HFFc6 (cell line): ENCODE results near the gene BAIAP2L2. TPM values are rescaled to one million over a fixed set of nuclear protein-coding genes. Genes with fewer than 3 reads are reported as not detected.

Source experiments
- DNase-seq: peaks from one replicate; pipeline ENCODE4 v3.0.0-alpha.2; 2018
- H3K27ac Mint-ChIP-seq: 2 replicates; pipeline ENCODE4 v1.8.0; 2020; ENCODE audit warnings: mild to moderate bottlenecking, mixed read lengths
- H3K27me3 Mint-ChIP-seq: 2 replicates; pipeline ENCODE4 v1.8.0; 2021; ENCODE audit warnings: mild to moderate bottlenecking, moderate library complexity, mixed read lengths; ENCODE audit not compliant: insufficient read depth
- H3K36me3 Mint-ChIP-seq: 2 replicates; pipeline ENCODE4 v1.8.0; 2021; ENCODE audit warnings: low read depth, mixed read lengths
- H3K4me1 Mint-ChIP-seq: 2 replicates; pipeline ENCODE4 v1.8.0; 2020; ENCODE audit warnings: low read depth, mixed read lengths
- H3K4me3 Mint-ChIP-seq: 2 replicates; pipeline ENCODE4 v1.8.0; 2020; ENCODE audit warnings: mild to moderate bottlenecking, moderate library complexity, mixed read lengths
- H3K9me3 Mint-ChIP-seq: 2 replicates; pipeline ENCODE4 v1.8.0; 2020; ENCODE audit warnings: mild to moderate bottlenecking, mixed read lengths
- total RNA-seq, 6 experiments: library from RNA; stranded (reverse); fragmentation: NEBNext Ultra II Directional; extraction: Animal tissue kit (Norgen Biotek cat#: 25700); gene quantifications; 2 replicates in 1 of 6; 3 replicates in 5 of 6; pipeline ENCODE4 v1.2.3, GENCODE V29; 2021
- TF ChIP-seq, protein P1 (sequence below): fragments of 200-600 bp; sonication (generic); IDR thresholded peaks from 2 replicates; pipeline ENCODE4 v1.5.0; 2021; ENCODE audit warnings: antibody characterized with exemption, mild to moderate bottlenecking

Gene BAIAP2L2
- total RNA-seq, 6 experiments from 2014 or later: 0.08 TPM; not detected in 5

GRCh38 chr22:38062791-38063190 lies 47.7 kb downstream of the BAIAP2L2 start:
- Mint-ChIP-seq H3K9me3 (no peaks in the 10 kb centered on the region), H3K4me3 (no peak overlapping the region), H3K27ac (no peak overlapping the region), H3K4me1 (peaks cover 4% of the 10 kb centered on the region), H3K36me3 (no peaks in the 10 kb centered on the region), H3K27me3 (peaks cover 3% of the 10 kb centered on the region)
- TF ChIP-seq, protein P1, sequence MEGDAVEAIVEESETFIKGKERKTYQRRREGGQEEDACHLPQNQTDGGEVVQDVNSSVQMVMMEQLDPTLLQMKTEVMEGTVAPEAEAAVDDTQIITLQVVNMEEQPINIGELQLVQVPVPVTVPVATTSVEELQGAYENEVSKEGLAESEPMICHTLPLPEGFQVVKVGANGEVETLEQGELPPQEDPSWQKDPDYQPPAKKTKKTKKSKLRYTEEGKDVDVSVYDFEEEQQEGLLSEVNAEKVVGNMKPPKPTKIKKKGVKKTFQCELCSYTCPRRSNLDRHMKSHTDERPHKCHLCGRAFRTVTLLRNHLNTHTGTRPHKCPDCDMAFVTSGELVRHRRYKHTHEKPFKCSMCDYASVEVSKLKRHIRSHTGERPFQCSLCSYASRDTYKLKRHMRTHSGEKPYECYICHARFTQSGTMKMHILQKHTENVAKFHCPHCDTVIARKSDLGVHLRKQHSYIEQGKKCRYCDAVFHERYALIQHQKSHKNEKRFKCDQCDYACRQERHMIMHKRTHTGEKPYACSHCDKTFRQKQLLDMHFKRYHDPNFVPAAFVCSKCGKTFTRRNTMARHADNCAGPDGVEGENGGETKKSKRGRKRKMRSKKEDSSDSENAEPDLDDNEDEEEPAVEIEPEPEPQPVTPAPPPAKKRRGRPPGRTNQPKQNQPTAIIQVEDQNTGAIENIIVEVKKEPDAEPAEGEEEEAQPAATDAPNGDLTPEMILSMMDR: no peak
- DNase-seq: no peak

DNA sequence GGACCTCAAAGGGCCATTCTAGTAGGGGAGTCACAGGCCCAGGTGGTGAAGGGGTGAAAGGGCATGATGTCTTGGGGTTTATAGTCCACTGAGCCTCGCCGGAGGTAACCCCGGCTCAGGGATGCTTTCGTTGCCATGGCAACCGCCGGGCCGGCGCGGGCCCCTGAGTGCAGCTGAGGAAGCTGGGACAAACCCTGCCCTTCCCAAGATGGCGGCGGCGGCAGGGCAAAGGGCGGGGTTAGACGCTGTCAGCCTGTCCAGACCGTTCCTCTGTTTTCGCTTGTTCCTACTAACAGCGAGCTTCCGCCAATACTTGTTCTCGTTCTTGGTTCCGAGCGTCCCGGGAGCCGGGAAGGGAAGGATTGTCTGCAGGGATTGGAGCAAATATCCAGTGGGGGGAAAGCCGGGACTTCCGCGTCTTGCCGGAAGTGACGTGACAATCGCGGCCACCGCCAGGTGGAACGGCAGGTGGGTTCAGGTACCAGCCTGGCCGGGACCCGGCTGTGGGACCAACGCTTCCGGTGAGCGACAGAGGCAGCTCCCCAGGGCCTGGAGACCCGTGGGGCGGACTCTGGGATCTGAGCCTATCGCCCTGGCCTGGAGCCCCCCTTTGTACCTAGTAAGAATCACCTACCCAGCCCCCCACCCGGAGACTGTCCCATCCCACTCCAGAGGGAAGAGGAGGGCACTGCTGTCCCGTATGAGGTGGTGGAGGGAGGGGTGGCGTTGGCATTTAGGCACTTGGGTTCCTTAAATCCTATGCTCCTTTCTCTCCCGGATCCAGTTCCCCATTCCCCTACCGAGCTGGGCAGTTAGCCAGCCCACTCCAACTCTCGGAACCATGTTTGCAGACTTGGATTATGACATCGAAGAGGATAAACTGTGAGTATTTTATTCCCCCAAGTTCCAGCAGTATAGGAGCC lies 53.3 kb downstream of the BAIAP2L2 start, which contains the start of gene PICK1:
TSS of gene PICK1 (plus strand) at position 436 of the 923 bp plus-strand sequence. CDS start at position 842, 406 bp downstream.
- peaks cover 9% of the 10 kb centered on the region for H3K27me3 Mint-ChIP-seq
- no peaks in the 10 kb centered on the region for H3K9me3 Mint-ChIP-seq
- H3K4me1 Mint-ChIP-seq: peaks cover 8% of the 10 kb centered on the region
- TF ChIP-seq, protein P1: no peak
- H3K4me3 Mint-ChIP-seq: peak within 1 kb of the TSS; percentile 87
- DNase-seq: peak; percentile 82
- no peaks in the 10 kb centered on the region for H3K36me3 Mint-ChIP-seq
- H3K27ac Mint-ChIP-seq: peak within 1 kb of the TSS; percentile 85

DNA sequence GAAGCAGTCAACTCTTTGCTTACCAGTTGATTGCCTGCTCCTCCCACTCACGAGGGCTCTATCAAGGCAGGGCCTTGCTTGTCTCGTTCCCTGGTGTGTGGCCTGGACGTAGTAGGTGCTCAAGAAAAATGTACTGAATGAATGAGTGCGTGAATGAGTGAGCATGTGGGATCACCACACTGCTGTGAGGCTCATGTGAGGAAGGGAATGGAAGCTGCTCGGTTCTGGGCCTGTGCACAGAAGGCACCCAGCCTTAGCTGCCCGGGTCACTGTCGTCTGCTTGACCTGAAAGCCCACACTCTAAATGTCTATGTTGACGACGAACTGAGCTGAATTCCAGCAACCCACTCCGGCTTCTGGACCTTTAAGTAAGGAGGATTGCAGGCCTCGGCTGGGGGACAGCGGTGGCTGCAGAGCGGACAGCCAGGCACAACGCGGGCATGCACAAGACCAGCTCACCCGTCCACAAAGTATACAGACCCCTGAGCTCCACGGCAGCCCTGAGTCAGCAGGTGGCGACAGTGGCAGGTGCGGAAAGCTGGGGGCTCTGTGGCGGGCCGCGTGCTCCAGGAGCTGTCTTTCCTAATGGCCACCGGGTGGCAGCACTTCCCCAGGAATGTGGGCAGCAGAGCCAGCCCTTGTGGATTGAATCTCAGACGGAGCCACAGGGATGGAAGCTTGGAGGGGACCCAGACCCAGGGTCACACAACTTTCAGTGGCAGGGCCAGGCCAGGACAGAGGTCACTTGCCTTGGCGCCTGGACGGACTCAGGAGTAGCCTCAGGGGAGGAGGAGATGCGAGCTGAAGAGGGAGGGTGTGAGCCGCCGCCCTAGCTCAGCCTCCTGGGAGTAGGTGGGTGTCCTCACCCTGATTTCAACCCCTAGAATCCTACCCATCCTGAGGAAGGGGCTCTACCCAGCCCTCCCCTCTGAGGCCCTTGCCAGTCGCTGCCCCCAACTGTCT lies 58.3 kb downstream of the BAIAP2L2 start:
- Mint-ChIP-seq H3K9me3 (no peaks in the 10 kb centered on the region), H3K27ac (no peak overlapping the region), H3K4me3 (no peak overlapping the region), H3K4me1 (no peaks in the 10 kb centered on the region; the same call in 1 of the 2 replicates), H3K36me3 (no peaks in the 10 kb centered on the region), H3K27me3 (peaks cover 17% of the 10 kb centered on the region)
- peak; percentile 33 for DNase-seq
- TF ChIP-seq, protein P1: peak; percentile 96

GRCh38 chr22:38051261-38051660 lies 59.2 kb downstream of the BAIAP2L2 start:
- Mint-ChIP-seq H3K4me1 (no peaks in the 10 kb centered on the region), H3K9me3 (no peaks in the 10 kb centered on the region), H3K4me3 (no peak overlapping the region), H3K27me3 (peaks cover 17% of the 10 kb centered on the region), H3K27ac (no peak overlapping the region), H3K36me3 (no peaks in the 10 kb centered on the region)
- TF ChIP-seq, protein P1: no peak
- DNase-seq: no peak

DNA sequence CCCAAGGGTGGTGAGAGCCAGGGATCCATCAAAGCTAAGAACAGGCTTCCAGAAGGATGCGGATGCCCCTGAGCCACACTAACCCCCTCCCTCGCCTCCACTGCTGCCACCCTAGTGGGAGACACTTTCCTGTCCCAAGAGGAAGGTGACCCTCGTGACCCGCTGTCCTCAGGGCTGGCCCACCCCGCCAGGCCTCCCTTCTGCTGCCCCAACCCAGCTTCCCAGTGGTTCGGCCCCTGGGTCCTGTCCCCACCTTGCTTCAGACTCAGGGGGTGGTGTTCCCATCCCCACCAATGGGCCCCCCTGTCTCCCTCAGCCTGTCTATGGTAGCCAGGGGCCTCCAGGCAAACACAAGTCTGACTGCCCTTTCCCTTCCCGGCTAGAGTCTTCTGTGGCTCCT lies 59.8 kb downstream of the BAIAP2L2 start:
- Mint-ChIP-seq H3K9me3 (no peaks in the 10 kb centered on the region), H3K4me1 (no peaks in the 10 kb centered on the region), H3K27ac (no peak overlapping the region), H3K36me3 (no peaks in the 10 kb centered on the region), H3K27me3 (peaks cover 17% of the 10 kb centered on the region), H3K4me3 (no peak overlapping the region)
- TF ChIP-seq, protein P1: no peak
- DNase-seq: no peak
